ENCODE data around the gene C8A. TPM values are rescaled to one million over a fixed set of nuclear protein-coding genes. Genes with fewer than 3 reads are reported as not detected.

C8A gene
- total RNA-seq: not detected in 2 replicates
- not detected in 2 replicates for polyA plus RNA-seq
- polyA plus RNA-seq (2012): not detected in 2 replicates
- not detected in 2 replicates for polyA minus RNA-seq (ENCODE audit: low replicate concordance)

DNA sequence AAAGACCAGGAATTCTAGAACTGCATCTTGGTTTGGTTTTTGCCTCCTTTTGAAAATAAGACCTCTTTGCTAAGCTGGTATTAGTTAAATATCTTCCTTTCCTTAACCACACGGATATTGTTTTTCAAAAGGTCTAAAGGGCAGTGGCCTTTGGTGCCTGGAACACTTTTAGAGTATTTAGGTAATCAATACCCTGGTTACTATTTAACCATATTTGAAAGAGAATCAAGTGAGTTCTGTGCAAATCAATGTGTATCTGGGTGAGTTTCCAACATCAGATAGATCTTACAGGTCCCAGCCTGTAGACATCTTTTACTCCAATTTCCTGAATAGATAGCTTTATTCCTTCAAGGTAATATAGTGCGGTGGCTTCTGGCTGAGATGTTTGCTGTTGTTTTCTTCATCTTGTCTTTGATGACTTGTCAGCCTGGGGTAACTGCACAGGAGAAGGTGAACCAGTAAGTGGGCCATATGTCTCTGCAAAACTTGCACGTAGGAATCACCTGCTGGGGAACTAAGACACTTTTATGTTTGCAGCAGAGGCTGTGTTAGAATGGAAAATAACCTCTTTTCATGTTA lies at the start of gene C8A:
C8A (plus strand) TSS at position 277 of the 579 bp plus-strand sequence; CDS start at position 382, 105 bp downstream.
- Histone ChIP-seq H3K9ac (ENCODE audit: insufficient read depth, low read length) (no peak within 1 kb of the TSS), H3K27me3 (ENCODE audit: control insufficient read depth, insufficient read depth, low read length) (no peaks in the 10 kb centered on the region), H3K4me3 (replicated peaks in 1 of 4; ENCODE audit: control extremely low read depth in 1 of 4, insufficient read depth in 1 of 4, low read depth in 3 of 4, low read length in 4 of 4) (no peak within 1 kb of the TSS), H3K27ac (ENCODE audit: insufficient read depth, low read length) (no peak within 1 kb of the TSS), H2AFZ (ENCODE audit: low read length) (no peak within 1 kb of the TSS), H4K20me1 (ENCODE audit: control insufficient read depth, extremely low read depth, insufficient read depth, low read length) (no peaks in the 10 kb centered on the region), H3K4me1 (ENCODE audit: control insufficient read depth, extremely low read depth, insufficient read depth, low read length) (no peaks in the 10 kb centered on the region), H3K79me2 (ENCODE audit: control insufficient read depth, insufficient read depth, low read length) (no peaks in the 10 kb centered on the region), H3K4me2 (ENCODE audit: extremely low read depth, insufficient read depth, low read length) (no peak within 1 kb of the TSS), H3K36me3 (ENCODE audit: control insufficient read depth, insufficient read depth, low read length) (no peaks in the 10 kb centered on the region), H3K9me3 (ENCODE audit: control insufficient read depth, insufficient read depth, low read depth, low read length) (no peaks in the 10 kb centered on the region)
- TF ChIP-seq EZH2 (IDR thresholded peaks at IDR 0.05; ENCODE audit: low read length, missing control alignments) (no peak), CTCF (conservative IDR thresholded peaks at IDR 0.05 in 1 of 2, IDR thresholded peaks at IDR 0.05 in 1 of 2; ENCODE audit: low read depth in 1 of 2, low read length in 2 of 2) (no peak)
- DNase-seq (ENCODE audit: low read depth in 2 of 2): no peak

DNA sequence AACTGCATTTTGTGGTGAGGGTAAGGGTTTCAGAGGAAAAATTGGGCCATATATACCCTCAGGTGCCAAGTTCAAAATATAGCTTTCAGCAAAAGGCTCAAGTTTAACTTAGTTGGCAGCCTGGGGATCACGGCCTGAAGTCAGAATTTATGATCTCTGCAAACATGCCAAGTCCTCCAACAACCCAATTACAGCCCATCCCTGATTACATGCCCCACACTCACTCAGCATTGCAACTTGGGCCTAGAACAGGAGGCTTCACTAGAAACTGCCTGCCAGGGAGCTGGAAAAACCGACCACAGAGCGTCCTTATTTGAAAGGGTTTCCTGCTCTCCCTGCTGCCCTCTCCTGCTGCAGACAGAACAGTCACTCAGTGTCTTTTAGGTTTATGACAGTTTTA lies 47.8 kb upstream of the C8A start:
- Histone ChIP-seq H3K79me2 (ENCODE audit: control insufficient read depth, insufficient read depth, low read length) (no peaks in the 10 kb centered on the region), H3K4me2 (ENCODE audit: extremely low read depth, insufficient read depth, low read length) (no peak overlapping the region), H3K27ac (ENCODE audit: insufficient read depth, low read length) (no peak overlapping the region), H3K9ac (ENCODE audit: insufficient read depth, low read length) (no peak overlapping the region), H4K20me1 (ENCODE audit: control insufficient read depth, extremely low read depth, insufficient read depth, low read length) (no peaks in the 10 kb centered on the region), H3K36me3 (ENCODE audit: control insufficient read depth, insufficient read depth, low read length) (no peaks in the 10 kb centered on the region), H3K9me3 (ENCODE audit: control insufficient read depth, insufficient read depth, low read depth, low read length) (no peaks in the 10 kb centered on the region), H3K27me3 (ENCODE audit: control insufficient read depth, insufficient read depth, low read length) (no peaks in the 10 kb centered on the region), H3K4me1 (ENCODE audit: control insufficient read depth, extremely low read depth, insufficient read depth, low read length) (no peaks in the 10 kb centered on the region), H3K4me3 (replicated peaks in 1 of 4; ENCODE audit: control extremely low read depth in 1 of 4, insufficient read depth in 1 of 4, low read depth in 3 of 4, low read length in 4 of 4) (no peak overlapping the region), H2AFZ (ENCODE audit: low read length) (no peak overlapping the region)
- DNase-seq (ENCODE audit: low read depth in 2 of 2): no peak
- TF ChIP-seq EZH2 (IDR thresholded peaks at IDR 0.05; ENCODE audit: low read length, missing control alignments) (no peak), CTCF (conservative IDR thresholded peaks at IDR 0.05 in 1 of 2, IDR thresholded peaks at IDR 0.05 in 1 of 2; ENCODE audit: low read depth in 1 of 2, low read length in 2 of 2) (no peak)

GRCh38 chr1:56808410-56808809 lies 46.2 kb upstream of the C8A start:
- H3K4me1 ChIP-seq (ENCODE audit: control insufficient read depth, extremely low read depth, insufficient read depth, low read length): no peaks in the 10 kb centered on the region
- peaks cover 4% of the 10 kb centered on the region for H3K27me3 ChIP-seq (ENCODE audit: control insufficient read depth, insufficient read depth, low read length)
- H3K79me2 ChIP-seq (ENCODE audit: control insufficient read depth, insufficient read depth, low read length): no peaks in the 10 kb centered on the region
- no peak for DNase-seq (ENCODE audit: low read depth in 2 of 2)
- H4K20me1 ChIP-seq (ENCODE audit: control insufficient read depth, extremely low read depth, insufficient read depth, low read length): no peaks in the 10 kb centered on the region
- H3K4me3 ChIP-seq (replicated peaks in 1 of 4; ENCODE audit: control extremely low read depth in 1 of 4, insufficient read depth in 1 of 4, low read depth in 3 of 4, low read length in 4 of 4): no peak overlapping the region
- no peak overlapping the region for H3K27ac ChIP-seq (ENCODE audit: insufficient read depth, low read length)
- no peaks in the 10 kb centered on the region for H3K36me3 ChIP-seq (ENCODE audit: control insufficient read depth, insufficient read depth, low read length)
- H3K9me3 ChIP-seq (ENCODE audit: control insufficient read depth, insufficient read depth, low read depth, low read length): no peaks in the 10 kb centered on the region
- no peak overlapping the region for H3K4me2 ChIP-seq (ENCODE audit: extremely low read depth, insufficient read depth, low read length)
- TF ChIP-seq EZH2 (IDR thresholded peaks at IDR 0.05; ENCODE audit: low read length, missing control alignments): no peak
- no peak for TF ChIP-seq CTCF (conservative IDR thresholded peaks at IDR 0.05 in 1 of 2, IDR thresholded peaks at IDR 0.05 in 1 of 2; ENCODE audit: low read depth in 1 of 2, low read length in 2 of 2)
- no peak overlapping the region for H2AFZ ChIP-seq (ENCODE audit: low read length)
- H3K9ac ChIP-seq (ENCODE audit: insufficient read depth, low read length): no peak overlapping the region

All from fibroblast of lung (primary cell).